ENCODE measurements around the gene RAB7B.

The RAB7B gene

DNA sequence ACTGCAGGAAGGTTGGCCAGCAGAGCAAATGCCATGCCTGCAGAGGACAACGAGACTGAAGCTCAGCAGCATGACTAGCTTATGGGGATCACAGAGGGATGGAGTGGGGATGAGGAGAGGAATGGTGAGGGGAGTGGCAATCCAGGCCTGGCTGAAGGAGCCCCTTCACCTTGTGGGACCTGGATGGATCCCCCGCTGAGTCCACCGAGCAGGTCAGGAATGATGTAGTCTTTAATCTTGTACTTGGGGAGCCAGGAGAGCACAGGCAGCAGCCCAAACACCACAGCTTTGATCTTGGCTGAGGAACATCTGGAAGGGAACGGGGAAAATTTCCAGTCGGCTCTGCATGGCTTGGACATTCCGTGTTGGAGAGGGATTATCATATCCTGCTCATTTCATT is 70.4 kb downstream of the RAB7B start:
- DNase-seq (ENCODE audit: low read depth in 1 of 2, low spot score in 1 of 2) = no peak
- no peak for TF ChIP-seq GABPA (IDR thresholded peaks at IDR 0.05; ENCODE audit: low read depth)
- no peak for TF ChIP-seq POLR2AphosphoS5 (IDR thresholded peaks at IDR 0.05; ENCODE audit: low read depth)
- TF ChIP-seq, protein P1, sequence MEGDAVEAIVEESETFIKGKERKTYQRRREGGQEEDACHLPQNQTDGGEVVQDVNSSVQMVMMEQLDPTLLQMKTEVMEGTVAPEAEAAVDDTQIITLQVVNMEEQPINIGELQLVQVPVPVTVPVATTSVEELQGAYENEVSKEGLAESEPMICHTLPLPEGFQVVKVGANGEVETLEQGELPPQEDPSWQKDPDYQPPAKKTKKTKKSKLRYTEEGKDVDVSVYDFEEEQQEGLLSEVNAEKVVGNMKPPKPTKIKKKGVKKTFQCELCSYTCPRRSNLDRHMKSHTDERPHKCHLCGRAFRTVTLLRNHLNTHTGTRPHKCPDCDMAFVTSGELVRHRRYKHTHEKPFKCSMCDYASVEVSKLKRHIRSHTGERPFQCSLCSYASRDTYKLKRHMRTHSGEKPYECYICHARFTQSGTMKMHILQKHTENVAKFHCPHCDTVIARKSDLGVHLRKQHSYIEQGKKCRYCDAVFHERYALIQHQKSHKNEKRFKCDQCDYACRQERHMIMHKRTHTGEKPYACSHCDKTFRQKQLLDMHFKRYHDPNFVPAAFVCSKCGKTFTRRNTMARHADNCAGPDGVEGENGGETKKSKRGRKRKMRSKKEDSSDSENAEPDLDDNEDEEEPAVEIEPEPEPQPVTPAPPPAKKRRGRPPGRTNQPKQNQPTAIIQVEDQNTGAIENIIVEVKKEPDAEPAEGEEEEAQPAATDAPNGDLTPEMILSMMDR (IDR thresholded peaks at IDR 0.05; ENCODE audit: insufficient read depth, low read length) = no peak
- TF ChIP-seq, protein P2, sequence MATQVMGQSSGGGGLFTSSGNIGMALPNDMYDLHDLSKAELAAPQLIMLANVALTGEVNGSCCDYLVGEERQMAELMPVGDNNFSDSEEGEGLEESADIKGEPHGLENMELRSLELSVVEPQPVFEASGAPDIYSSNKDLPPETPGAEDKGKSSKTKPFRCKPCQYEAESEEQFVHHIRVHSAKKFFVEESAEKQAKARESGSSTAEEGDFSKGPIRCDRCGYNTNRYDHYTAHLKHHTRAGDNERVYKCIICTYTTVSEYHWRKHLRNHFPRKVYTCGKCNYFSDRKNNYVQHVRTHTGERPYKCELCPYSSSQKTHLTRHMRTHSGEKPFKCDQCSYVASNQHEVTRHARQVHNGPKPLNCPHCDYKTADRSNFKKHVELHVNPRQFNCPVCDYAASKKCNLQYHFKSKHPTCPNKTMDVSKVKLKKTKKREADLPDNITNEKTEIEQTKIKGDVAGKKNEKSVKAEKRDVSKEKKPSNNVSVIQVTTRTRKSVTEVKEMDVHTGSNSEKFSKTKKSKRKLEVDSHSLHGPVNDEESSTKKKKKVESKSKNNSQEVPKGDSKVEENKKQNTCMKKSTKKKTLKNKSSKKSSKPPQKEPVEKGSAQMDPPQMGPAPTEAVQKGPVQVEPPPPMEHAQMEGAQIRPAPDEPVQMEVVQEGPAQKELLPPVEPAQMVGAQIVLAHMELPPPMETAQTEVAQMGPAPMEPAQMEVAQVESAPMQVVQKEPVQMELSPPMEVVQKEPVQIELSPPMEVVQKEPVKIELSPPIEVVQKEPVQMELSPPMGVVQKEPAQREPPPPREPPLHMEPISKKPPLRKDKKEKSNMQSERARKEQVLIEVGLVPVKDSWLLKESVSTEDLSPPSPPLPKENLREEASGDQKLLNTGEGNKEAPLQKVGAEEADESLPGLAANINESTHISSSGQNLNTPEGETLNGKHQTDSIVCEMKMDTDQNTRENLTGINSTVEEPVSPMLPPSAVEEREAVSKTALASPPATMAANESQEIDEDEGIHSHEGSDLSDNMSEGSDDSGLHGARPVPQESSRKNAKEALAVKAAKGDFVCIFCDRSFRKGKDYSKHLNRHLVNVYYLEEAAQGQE (IDR thresholded peaks at IDR 0.05; ENCODE audit: insufficient replicate concordance, low read depth) = no peak
- TF ChIP-seq SPI1 (IDR thresholded peaks at IDR 0.05; ENCODE audit: borderline replicate concordance, low read depth) = no peak
- H3K27ac ChIP-seq (replicated peaks) = no peak overlapping the region

DNA sequence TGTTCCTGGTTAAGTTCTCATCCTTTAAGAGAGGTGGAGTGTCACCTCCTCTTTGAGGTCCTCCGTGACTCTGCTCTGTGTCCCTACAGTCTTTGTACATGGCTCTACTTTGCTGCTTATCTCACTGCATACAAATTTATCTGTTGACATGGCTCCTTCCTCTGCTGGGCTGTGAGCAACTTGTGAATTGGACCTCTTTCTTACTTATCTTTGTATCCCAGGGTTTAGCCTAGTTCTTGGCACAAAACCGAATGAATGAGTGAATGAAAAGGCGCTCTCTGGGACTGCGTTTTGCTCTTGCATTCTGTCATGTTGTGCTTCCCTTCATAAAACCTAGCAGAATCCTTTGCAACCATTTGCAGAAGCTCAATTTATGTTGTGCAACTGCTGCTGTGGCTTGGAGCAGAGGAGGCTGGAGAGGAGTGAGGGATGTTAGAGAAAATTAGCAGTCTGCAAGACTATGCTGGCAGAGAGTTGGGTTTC is 72.4 kb downstream of the RAB7B start:
- H3K27ac ChIP-seq (replicated peaks) = no peak overlapping the region
- no peak overlapping the region for H3K4me3 ChIP-seq (replicated peaks; ENCODE audit: insufficient read depth, low read length)
- H3K27me3 ChIP-seq (ENCODE audit: insufficient read depth, poor library complexity, severe bottlenecking) = no peaks in the 10 kb centered on the region
- peak; percentile 61 to 87 for DNase-seq (ENCODE audit: low read depth in 1 of 2, low spot score in 1 of 2)
- TF ChIP-seq, protein P2 (IDR thresholded peaks at IDR 0.05; ENCODE audit: insufficient replicate concordance, low read depth) = no peak
- TF ChIP-seq SPI1 (IDR thresholded peaks at IDR 0.05; ENCODE audit: borderline replicate concordance, low read depth) (no peak; the same call in 1 of the 2 replicates), POLR2AphosphoS5 (IDR thresholded peaks at IDR 0.05; ENCODE audit: low read depth) (no peak), GABPA (IDR thresholded peaks at IDR 0.05; ENCODE audit: low read depth) (no peak)
- TF ChIP-seq, protein P1 (IDR thresholded peaks at IDR 0.05; ENCODE audit: insufficient read depth, low read length) = no peak

More for the DNA sequence above, 70.4 kb downstream of the RAB7B start:
- H3K27me3 ChIP-seq (ENCODE audit: insufficient read depth, poor library complexity, severe bottlenecking) = no peaks in the 10 kb centered on the region
- no peak overlapping the region for H3K4me3 ChIP-seq (replicated peaks; ENCODE audit: insufficient read depth, low read length)

DNA sequence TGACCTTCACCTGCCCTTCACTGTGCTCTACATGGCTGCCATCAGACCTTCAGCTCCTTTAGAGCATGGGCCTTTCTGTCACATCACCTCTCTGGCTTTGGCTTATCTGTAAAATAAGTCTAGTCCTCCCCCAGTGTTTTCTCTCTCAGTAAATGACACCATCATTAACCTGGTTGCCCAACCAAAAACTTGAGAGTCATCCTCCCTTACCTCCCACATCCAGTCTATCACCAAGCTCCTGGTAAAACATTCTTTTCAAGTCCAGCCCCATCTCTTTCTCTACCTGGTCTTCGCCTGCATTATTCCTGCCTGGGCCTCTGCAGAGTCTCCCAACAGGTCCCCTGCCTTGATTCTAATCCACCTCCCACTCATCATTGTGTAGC is 73.0 kb downstream of the RAB7B start:
- no peak for DNase-seq (ENCODE audit: low read depth in 1 of 2, low spot score in 1 of 2)
- no peak overlapping the region for H3K27ac ChIP-seq (replicated peaks)
- TF ChIP-seq GABPA (IDR thresholded peaks at IDR 0.05; ENCODE audit: low read depth) = no peak
- H3K4me3 ChIP-seq (replicated peaks; ENCODE audit: insufficient read depth, low read length) = no peak overlapping the region
- H3K27me3 ChIP-seq (ENCODE audit: insufficient read depth, poor library complexity, severe bottlenecking) = no peaks in the 10 kb centered on the region

DNA sequence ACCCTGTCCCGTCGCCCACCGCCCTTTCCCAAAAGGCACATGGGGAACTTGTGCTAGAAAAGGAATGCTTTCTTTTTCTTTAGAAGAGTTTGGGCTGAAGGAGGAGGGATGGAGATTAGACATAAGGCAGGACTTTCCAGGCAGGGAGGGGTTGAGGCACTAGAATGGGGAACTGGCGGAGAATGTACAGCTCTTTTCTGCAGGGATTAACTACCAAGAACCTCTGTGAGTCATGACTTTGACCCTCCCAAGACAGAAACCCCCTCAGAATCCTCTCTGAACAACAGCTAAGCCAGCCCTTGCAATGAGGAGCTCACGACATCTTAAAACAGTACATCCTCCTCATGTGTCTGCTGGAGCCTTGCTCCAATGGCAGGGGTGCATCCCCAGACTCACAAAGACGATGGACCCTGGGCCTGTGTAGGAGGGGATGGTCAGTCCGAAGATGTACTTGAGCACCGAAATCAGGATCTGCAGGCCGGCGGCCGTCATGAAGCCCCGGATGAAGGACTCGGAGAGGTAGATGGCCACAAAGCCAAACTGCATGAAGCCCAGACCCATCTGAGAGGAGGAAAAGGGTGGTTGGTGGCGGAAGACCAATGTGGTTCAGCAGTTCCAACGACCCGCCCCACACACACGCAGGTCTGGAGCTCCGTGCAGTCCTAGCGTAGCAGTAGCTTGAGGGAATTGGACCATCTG is 73.5 kb downstream of the RAB7B start:
- H3K4me3 ChIP-seq (replicated peaks; ENCODE audit: insufficient read depth, low read length) = no peak overlapping the region
- H3K27me3 ChIP-seq (ENCODE audit: insufficient read depth, poor library complexity, severe bottlenecking) = no peaks in the 10 kb centered on the region
- no peak for DNase-seq (ENCODE audit: low read depth in 1 of 2, low spot score in 1 of 2)
- no peak overlapping the region for H3K27ac ChIP-seq (replicated peaks)
- TF ChIP-seq, protein P2 (IDR thresholded peaks at IDR 0.05; ENCODE audit: insufficient replicate concordance, low read depth) = no peak

Measured in HL-60 (cell line).